Mesenchymal stem cell (in vitro differentiated cells and primary cell): ENCODE results near the gene ITGAD.

Source experiments
- DNase-seq: peaks from one replicate; pipeline ENCODE4 v3.0.0-alpha.2; 2013
- H2AFZ ChIP-seq: one replicate; pipeline ENCODE4 v1.6.1; 2013; ENCODE audit warnings: low read depth, mild to moderate bottlenecking, control low read depth, inconsistent platforms, low read length, moderate library complexity
- H2AK5ac ChIP-seq: 2 replicates; pipeline ENCODE4 v1.6.1; 2013; ENCODE audit warnings: low read length, moderate library complexity, mild to moderate bottlenecking, inconsistent platforms; ENCODE audit not compliant: severe bottlenecking
- H2BK120ac ChIP-seq: one replicate; pipeline ENCODE4 v1.6.1; 2013; ENCODE audit warnings: low read depth, mild to moderate bottlenecking, inconsistent platforms, low read length, moderate library complexity
- H2BK12ac ChIP-seq, 2 experiments: one replicate each; pipeline ENCODE4 v1.6.1; 2013; ENCODE audit warnings: inconsistent platforms in 2 of 2, low read length in 2 of 2, mild to moderate bottlenecking in 2 of 2, moderate library complexity in 2 of 2, control low read depth in 1 of 2
- H2BK15ac ChIP-seq: one replicate; pipeline ENCODE4 v1.6.1; 2013; ENCODE audit warnings: mild to moderate bottlenecking, low read depth, inconsistent platforms; ENCODE audit not compliant: poor library complexity, severe bottlenecking
- H2BK5ac ChIP-seq: 2 replicates; pipeline ENCODE4 v1.6.1; 2013; ENCODE audit warnings: low read depth, mild to moderate bottlenecking, low read length, control low read depth, inconsistent platforms; ENCODE audit not compliant: poor library complexity, severe bottlenecking
- H3K14ac ChIP-seq, 2 experiments: one replicate each; pipeline ENCODE4 v1.6.1; 2013; ENCODE audit warnings: inconsistent platforms in 2 of 2, low read length in 2 of 2, control low read depth in 1 of 2, mild to moderate bottlenecking in 1 of 2, moderate library complexity in 1 of 2
- H3K18ac ChIP-seq, 2 experiments: one replicate each; pipeline ENCODE4 v1.6.1; 2013; ENCODE audit warnings: inconsistent platforms in 2 of 2, low read length in 2 of 2, control low read depth in 1 of 2, low read depth in 1 of 2, mild to moderate bottlenecking in 1 of 2
- H3K23ac ChIP-seq, 2 experiments: one replicate each; pipeline ENCODE4 v1.6.1; 2013; ENCODE audit warnings: inconsistent platforms in 2 of 2, low read length in 2 of 2, mild to moderate bottlenecking in 2 of 2, moderate library complexity in 2 of 2, control low read depth in 1 of 2
- H3K27ac ChIP-seq: 2 replicates; pipeline ENCODE4 v1.5.1; 2013; ENCODE audit warnings: mild to moderate bottlenecking, moderate library complexity, low read length, control low read depth, inconsistent platforms; ENCODE audit not compliant: poor library complexity, severe bottlenecking
- H3K27me3 ChIP-seq, 2 experiments: 2 replicates each; pipeline versions ENCODE4 v1.6.1 to v1.7.0; 2013; ENCODE audit warnings: low read length in 2 of 2, mild to moderate bottlenecking in 2 of 2, moderate library complexity in 2 of 2, control low read depth in 1 of 2, inconsistent platforms in 1 of 2; ENCODE audit not compliant: control insufficient read depth in 1 of 2, insufficient read depth in 1 of 2
- H3K36me3 ChIP-seq, 2 experiments: 2 replicates each; pipeline versions ENCODE4 v1.6.1 to v1.7.0; 2013; ENCODE audit warnings: low read length in 2 of 2, control low read depth in 1 of 2, inconsistent platforms in 1 of 2, low read depth in 1 of 2, mild to moderate bottlenecking in 1 of 2; ENCODE audit not compliant: insufficient read depth in 2 of 2, control insufficient read depth in 1 of 2
- H3K4ac ChIP-seq, 2 experiments: one replicate each; pipeline ENCODE4 v1.6.1; 2013; ENCODE audit warnings: inconsistent platforms in 2 of 2, low read length in 2 of 2, mild to moderate bottlenecking in 2 of 2, moderate library complexity in 2 of 2, control low read depth in 1 of 2, low read depth in 1 of 2
- H3K4me1 ChIP-seq: 2 replicates; pipeline ENCODE4 v1.6.1; 2013; ENCODE audit warnings: low read depth, low read length, control low read depth; ENCODE audit not compliant: control insufficient read depth, insufficient read depth
- H3K4me2 ChIP-seq: 2 replicates; pipeline ENCODE4 v1.6.1; 2013; ENCODE audit warnings: low read length, mild to moderate bottlenecking, inconsistent platforms; ENCODE audit not compliant: poor library complexity, severe bottlenecking
- H3K4me3 ChIP-seq, 2 experiments: 2 replicates each; pipeline versions ENCODE4 v1.5.1 to v1.7.0; 2013; ENCODE audit warnings: low read length in 2 of 2, mild to moderate bottlenecking in 2 of 2, control low read depth in 1 of 2, low read depth in 1 of 2; ENCODE audit not compliant: insufficient read depth in 1 of 2
- H3K79me1 ChIP-seq: replicated peaks from 2 replicates; pipeline ENCODE4 v1.6.1; 2013; ENCODE audit warnings: mild to moderate bottlenecking, control low read depth, low read length, inconsistent platforms; ENCODE audit not compliant: poor library complexity, severe bottlenecking
- H3K9ac ChIP-seq: 2 replicates; pipeline ENCODE4 v1.7.0; 2013; ENCODE audit warnings: mild to moderate bottlenecking, low read length, moderate library complexity
- H3K9me3 ChIP-seq: 2 replicates; pipeline ENCODE4 v1.7.0; 2013; ENCODE audit warnings: mild to moderate bottlenecking, low read length; ENCODE audit not compliant: control insufficient read depth
- H4K8ac ChIP-seq: one replicate; pipeline ENCODE4 v1.6.1; 2013; ENCODE audit warnings: inconsistent platforms, mild to moderate bottlenecking, low read length, moderate library complexity
- H4K91ac ChIP-seq: one replicate; pipeline ENCODE4 v1.6.1; 2013; ENCODE audit warnings: mild to moderate bottlenecking, low read length, inconsistent platforms
- WGBS: methylation state at CpG from one replicate; pipeline ENCODE4 v1.1.7; 2013; ENCODE audit warnings: mixed read lengths; 5-methylcytosine and 5-hydroxymethylcytosine counted together

Gene ITGAD

DNA sequence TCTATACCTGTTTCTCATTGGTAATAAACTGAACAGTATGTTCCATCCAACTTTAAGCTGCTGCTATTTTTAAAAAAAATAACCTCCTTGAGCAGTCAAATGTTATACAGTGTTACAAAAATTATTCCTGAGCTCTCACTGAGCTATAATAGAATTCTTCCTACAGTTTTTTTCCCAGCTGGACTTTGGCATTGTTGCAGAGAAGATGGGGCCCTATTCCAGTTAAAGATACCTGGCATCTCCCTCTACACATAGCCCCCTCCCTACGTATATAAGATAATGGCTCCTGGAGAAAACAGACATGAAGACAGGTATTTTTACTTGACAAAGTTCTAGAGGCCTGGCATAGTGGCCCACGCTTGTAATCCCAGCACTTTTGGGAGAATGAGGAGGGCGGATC lies 36.7 kb downstream of the ITGAD start:
- Histone ChIP-seq H3K9ac (no peak overlapping the region), H3K14ac (no peak overlapping the region), H2BK5ac (no peak overlapping the region), H3K9me3 (no peaks in the 10 kb centered on the region), H3K4me2 (no peak overlapping the region), H4K8ac (no peak overlapping the region), H3K4me1 (peaks cover 3% of the 10 kb centered on the region), H3K27ac (no peak overlapping the region), H3K4me3 (no peak overlapping the region), H3K4ac (no peak overlapping the region), H3K36me3 (no peaks in the 10 kb centered on the region), H2BK120ac (no peak overlapping the region), H3K18ac (no peak overlapping the region), H2AK5ac (no peak overlapping the region), H2BK12ac (no peak overlapping the region), H2BK15ac (no peak overlapping the region), H3K23ac (no peak overlapping the region), H3K27me3 (peaks cover 17 to 22% of the 10 kb centered on the region in 2 experiments), H4K91ac (no peak overlapping the region), H3K79me1 (no peaks in the 10 kb centered on the region), H2AFZ (no peak overlapping the region)
- no peak for DNase-seq
- WGBS: 82% methylated on average over 2 of the region's 3 CpGs

DNA sequence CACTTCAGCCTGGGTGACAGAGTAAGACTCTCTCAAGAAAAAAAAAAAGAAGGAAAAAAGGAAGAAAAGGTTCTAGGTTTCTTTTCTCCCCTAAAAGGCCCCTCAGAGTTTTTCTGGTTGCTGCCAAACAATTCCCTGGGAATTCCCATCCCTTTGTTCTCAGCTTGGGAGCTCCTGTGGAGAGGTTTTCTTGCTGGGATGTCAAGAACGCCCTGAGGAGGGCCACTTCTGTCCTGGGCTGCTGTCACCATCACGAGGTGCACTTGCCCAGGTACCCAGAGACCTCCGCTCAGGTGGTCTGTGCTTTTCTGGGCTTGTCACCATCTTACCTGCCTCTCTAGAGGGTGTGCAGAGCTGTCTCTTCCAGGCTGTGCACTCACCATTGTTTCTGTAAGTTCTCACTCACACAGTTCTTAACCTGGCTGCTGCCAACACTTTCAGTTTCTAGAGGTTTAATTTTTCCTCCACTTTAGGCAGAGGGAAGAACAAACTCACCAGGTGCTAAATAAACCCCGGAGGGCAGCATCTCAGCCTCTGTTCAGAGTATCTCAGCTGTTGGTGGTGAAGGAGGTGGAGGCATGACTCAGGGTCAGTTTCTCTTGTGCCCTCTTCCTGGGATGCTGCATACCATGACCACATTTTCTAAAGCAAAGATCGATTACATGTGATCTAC lies 37.4 kb downstream of the ITGAD start:
- WGBS: 55% methylated on average over 5 of the region's 5 CpGs
- DNase-seq: no peak
- H3K23ac ChIP-seq: no peak overlapping the region
- peaks cover 3% of the 10 kb centered on the region for H3K4me1 ChIP-seq
- no peak overlapping the region for H3K4me3 ChIP-seq
- H3K79me1 ChIP-seq: no peaks in the 10 kb centered on the region
- no peak overlapping the region for H3K27ac ChIP-seq
- no peak overlapping the region for H2AFZ ChIP-seq
- H3K9ac ChIP-seq: no peak overlapping the region
- H4K91ac ChIP-seq: no peak overlapping the region
- H3K36me3 ChIP-seq: no peaks in the 10 kb centered on the region
- no peaks in the 10 kb centered on the region for H3K9me3 ChIP-seq
- H2BK5ac ChIP-seq: no peak overlapping the region
- no peak overlapping the region for H3K4ac ChIP-seq
- no peak overlapping the region for H2BK12ac ChIP-seq
- no peak overlapping the region for H3K18ac ChIP-seq
- no peak overlapping the region for H3K14ac ChIP-seq
- no peak overlapping the region for H4K8ac ChIP-seq
- no peak overlapping the region for H3K4me2 ChIP-seq
- no peak overlapping the region for H2BK120ac ChIP-seq
- H2BK15ac ChIP-seq: no peak overlapping the region
- peaks cover 14 to 17% of the 10 kb centered on the region in 2 experiments for H3K27me3 ChIP-seq
- H2AK5ac ChIP-seq: no peak overlapping the region

DNA sequence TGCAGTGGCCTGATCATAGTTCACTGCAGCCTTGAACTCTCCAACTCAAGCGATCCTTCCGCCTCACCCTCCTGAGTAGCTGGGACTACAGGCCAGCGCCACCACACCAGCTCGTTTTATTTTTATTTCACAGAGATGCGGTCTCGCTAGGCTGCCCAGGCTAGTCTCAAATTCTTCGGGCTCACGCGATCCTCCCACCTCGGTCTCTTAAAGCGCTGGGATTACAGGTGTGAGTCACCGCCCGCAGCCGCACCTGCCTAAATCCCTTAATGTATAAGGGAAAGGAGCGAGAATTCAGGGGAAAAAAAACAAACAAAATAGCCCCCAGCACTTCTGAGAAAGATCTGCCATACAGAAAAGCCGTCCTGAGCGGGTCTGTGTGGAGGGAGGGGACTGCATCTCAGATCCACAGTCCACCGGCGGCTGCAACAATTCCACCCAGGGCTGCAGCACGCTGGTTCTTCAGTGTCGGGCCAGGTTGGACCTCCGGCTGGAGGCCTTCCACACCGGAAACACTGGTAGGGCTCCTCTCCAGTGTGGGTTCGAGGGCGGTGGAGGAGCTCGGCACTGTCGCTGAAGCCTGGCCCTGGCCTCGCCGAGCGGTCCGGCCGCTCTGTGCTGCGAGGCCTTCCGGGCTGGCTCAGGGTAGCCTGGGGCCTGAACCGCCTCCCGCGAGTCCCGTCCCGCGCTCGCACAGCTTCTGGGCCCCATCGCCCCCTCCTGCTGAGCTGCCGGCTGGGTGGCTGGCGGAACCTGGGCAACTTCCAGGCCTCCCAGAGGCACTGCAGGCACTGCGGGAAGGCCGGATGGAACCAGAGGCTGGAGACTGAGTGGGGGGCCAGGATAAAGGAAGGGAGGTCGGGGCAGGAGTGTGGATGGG lies 42.4 kb downstream of the ITGAD start:
- Histone ChIP-seq H3K4me1 (no peaks in the 10 kb centered on the region), H2BK120ac (no peak overlapping the region), H3K79me1 (no peaks in the 10 kb centered on the region), H2AFZ (no peak overlapping the region), H3K27me3 (peaks cover 0 to 5% of the 10 kb centered on the region in 2 experiments), H4K8ac (no peak overlapping the region), H2BK15ac (no peak overlapping the region), H3K14ac (no peak overlapping the region), H2BK12ac (no peak overlapping the region), H3K4ac (no peak overlapping the region), H4K91ac (no peak overlapping the region), H2AK5ac (no peak overlapping the region), H3K9me3 (no peaks in the 10 kb centered on the region), H3K9ac (no peak overlapping the region), H3K27ac (no peak overlapping the region), H3K4me3 (no peak overlapping the region), H3K18ac (no peak overlapping the region), H2BK5ac (no peak overlapping the region), H3K4me2 (no peak overlapping the region), H3K23ac (no peak overlapping the region), H3K36me3 (no peaks in the 10 kb centered on the region)
- 89% methylated on average over 43 of the region's 47 CpGs for WGBS
- DNase-seq: no peak

DNA sequence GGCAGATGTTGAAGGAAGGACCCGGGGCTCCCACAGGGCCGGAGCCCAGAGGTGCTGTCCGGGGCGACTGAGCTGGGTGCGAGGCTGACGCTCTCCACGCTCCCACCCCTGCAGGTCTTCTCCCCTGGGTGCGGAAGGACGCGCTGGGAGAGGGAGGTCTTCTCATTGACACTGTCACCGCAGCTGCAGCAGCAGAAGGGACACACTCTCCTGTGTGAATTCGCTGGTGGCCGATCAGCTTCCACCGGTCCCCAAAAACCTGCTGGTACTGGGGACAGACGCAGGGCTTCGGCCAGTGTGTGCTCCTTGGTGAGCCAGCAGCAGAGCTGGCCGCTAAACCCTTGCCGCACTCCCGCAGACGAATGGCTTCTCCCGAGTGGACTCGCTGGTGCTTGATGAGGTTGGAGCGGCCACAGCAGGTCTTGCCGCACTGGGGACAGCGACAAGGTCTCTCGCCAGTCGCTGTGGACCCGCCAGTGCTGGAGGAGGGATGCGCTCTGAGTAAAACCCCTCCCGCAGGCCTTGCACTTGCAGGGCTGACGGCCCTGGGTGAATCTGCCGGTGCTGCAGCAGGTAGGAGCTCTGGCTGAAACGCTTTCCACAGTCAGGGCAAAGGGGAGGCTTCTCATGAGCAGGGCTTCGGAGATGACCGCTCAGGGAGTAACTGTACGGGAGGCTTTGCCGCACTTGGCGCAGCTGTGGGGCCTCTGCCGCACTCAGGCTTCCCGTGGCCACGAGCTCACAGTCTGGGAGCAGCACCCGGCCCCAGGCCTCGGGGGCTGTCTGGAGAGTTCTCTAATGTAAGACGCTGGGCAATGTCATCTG lies 43.3 kb downstream of the ITGAD start:
- no peaks in the 10 kb centered on the region for H3K9me3 ChIP-seq
- H2BK12ac ChIP-seq: no peak overlapping the region
- DNase-seq: no peak
- H3K79me1 ChIP-seq: no peaks in the 10 kb centered on the region
- no peak overlapping the region for H4K8ac ChIP-seq
- H3K23ac ChIP-seq: no peak overlapping the region
- H3K4ac ChIP-seq: no peak overlapping the region
- no peak overlapping the region for H2BK15ac ChIP-seq
- no peak overlapping the region for H2BK5ac ChIP-seq
- H3K4me3 ChIP-seq: no peak overlapping the region
- H3K9ac ChIP-seq: no peak overlapping the region
- no peak overlapping the region for H3K4me2 ChIP-seq
- 94% methylated on average over 44 of the region's 44 CpGs for WGBS
- H3K14ac ChIP-seq: no peak overlapping the region
- H3K36me3 ChIP-seq: no peaks in the 10 kb centered on the region
- H3K18ac ChIP-seq: no peak overlapping the region
- no peak overlapping the region for H3K27ac ChIP-seq
- no peak overlapping the region for H4K91ac ChIP-seq
- no peak overlapping the region for H2AK5ac ChIP-seq
- H2BK120ac ChIP-seq: no peak overlapping the region
- no peaks in the 10 kb centered on the region for H3K27me3 ChIP-seq
- H2AFZ ChIP-seq: no peak overlapping the region
- H3K4me1 ChIP-seq: no peaks in the 10 kb centered on the region
